Measurements from ENCODE around the gene TRAK1. TPM values are rescaled to one million over a fixed set of nuclear protein-coding genes. Genes with fewer than 3 reads are reported as not detected.

The TRAK1 gene
- total RNA-seq, 1 donor from 2014 or later = 53.8 TPM

GRCh38 chr3:42174679-42175385 is 83.7 kb downstream of the TRAK1 start:
- Mint-ChIP-seq H3K27ac (no peak overlapping the region), H3K4me3 (ENCODE audit: low read depth) (no peak overlapping the region), H3K4me1 (ENCODE audit: low read depth) (peaks cover 11% of the 10 kb centered on the region), H3K27me3 (no peaks in the 10 kb centered on the region), H3K9me3 (ENCODE audit: low read depth) (no peaks in the 10 kb centered on the region), H3K36me3 (ENCODE audit: insufficient read depth) (peaks cover 4% of the 10 kb centered on the region)
- no peak for DNase-seq (ENCODE audit: low spot score, unreplicated experiment)
- TF ChIP-seq, protein P1, sequence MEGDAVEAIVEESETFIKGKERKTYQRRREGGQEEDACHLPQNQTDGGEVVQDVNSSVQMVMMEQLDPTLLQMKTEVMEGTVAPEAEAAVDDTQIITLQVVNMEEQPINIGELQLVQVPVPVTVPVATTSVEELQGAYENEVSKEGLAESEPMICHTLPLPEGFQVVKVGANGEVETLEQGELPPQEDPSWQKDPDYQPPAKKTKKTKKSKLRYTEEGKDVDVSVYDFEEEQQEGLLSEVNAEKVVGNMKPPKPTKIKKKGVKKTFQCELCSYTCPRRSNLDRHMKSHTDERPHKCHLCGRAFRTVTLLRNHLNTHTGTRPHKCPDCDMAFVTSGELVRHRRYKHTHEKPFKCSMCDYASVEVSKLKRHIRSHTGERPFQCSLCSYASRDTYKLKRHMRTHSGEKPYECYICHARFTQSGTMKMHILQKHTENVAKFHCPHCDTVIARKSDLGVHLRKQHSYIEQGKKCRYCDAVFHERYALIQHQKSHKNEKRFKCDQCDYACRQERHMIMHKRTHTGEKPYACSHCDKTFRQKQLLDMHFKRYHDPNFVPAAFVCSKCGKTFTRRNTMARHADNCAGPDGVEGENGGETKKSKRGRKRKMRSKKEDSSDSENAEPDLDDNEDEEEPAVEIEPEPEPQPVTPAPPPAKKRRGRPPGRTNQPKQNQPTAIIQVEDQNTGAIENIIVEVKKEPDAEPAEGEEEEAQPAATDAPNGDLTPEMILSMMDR (IDR thresholded peaks at IDR 0.05; ENCODE audit: unreplicated experiment) = no peak

- TF ChIP-seq, protein P1 (IDR thresholded peaks at IDR 0.05; ENCODE audit: unreplicated experiment) = no peak
- H3K4me3 Mint-ChIP-seq (ENCODE audit: low read depth) = no peak overlapping the region
- no peaks in the 10 kb centered on the region for H3K9me3 Mint-ChIP-seq (ENCODE audit: low read depth)
- no peaks in the 10 kb centered on the region for H3K27me3 Mint-ChIP-seq
- DNase-seq (ENCODE audit: low spot score, unreplicated experiment) = no peak
- peaks cover 4% of the 10 kb centered on the region for H3K36me3 Mint-ChIP-seq (ENCODE audit: insufficient read depth)
- no peak overlapping the region for H3K27ac Mint-ChIP-seq
- H3K4me1 Mint-ChIP-seq (ENCODE audit: low read depth) = peaks cover 14% of the 10 kb centered on the region
Observed at GRCh38 chr3:42175386-42176240, 84.5 kb downstream of the TRAK1 start.

DNA sequence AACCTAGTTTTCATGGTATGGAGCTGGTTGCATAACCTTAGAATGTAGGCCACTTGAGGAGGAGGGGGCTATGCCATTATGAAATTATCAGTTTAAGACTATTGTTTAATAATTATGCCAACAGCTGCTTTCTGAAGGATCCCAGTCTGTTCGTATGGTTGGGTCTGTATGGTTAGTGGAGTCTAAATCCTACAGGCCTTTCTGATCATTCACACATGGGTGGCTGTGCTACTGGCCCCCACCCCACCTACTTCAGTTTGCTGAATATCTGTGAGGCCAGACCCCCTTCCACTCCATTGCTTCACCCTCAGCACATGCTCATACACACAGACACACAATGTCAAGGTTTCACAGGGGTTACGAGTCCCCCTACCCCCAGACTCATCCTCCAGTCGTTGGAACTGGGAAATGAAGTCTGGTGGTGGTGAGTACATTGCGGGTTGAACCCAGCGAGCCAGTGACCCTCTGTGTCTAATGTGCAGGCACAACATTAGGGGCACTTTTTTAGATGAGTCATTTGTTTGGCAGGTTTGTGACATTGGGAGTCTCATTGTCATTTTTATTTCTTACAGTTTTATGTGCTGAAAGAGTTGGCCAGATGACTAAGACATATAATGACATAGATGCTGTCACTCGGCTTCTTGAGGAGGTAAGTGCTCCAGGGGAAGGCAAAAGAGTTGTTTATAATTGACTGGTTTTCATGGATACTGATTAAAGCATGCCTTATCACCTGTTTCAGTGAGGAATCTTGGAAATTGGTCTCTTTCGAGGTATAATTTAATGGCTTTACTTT is 85.3 kb downstream of the TRAK1 start:
- TF ChIP-seq, protein P1 (IDR thresholded peaks at IDR 0.05; ENCODE audit: unreplicated experiment) = no peak
- peaks cover 20% of the 10 kb centered on the region for H3K4me1 Mint-ChIP-seq (ENCODE audit: low read depth)
- peaks cover 4% of the 10 kb centered on the region for H3K36me3 Mint-ChIP-seq (ENCODE audit: insufficient read depth)
- H3K27me3 Mint-ChIP-seq = no peaks in the 10 kb centered on the region
- H3K4me3 Mint-ChIP-seq (ENCODE audit: low read depth) = no peak overlapping the region
- peak overlapping the region; percentile 69 for H3K27ac Mint-ChIP-seq
- no peaks in the 10 kb centered on the region for H3K9me3 Mint-ChIP-seq (ENCODE audit: low read depth)
- no peak for DNase-seq (ENCODE audit: low spot score, unreplicated experiment)

- Mint-ChIP-seq H3K36me3 (ENCODE audit: insufficient read depth) (peaks cover 4% of the 10 kb centered on the region), H3K27me3 (no peaks in the 10 kb centered on the region), H3K4me1 (ENCODE audit: low read depth) (peaks cover 20% of the 10 kb centered on the region), H3K9me3 (ENCODE audit: low read depth) (no peaks in the 10 kb centered on the region), H3K27ac (no peak overlapping the region), H3K4me3 (ENCODE audit: low read depth) (no peak overlapping the region)
- DNase-seq (ENCODE audit: low spot score, unreplicated experiment) = no peak
- TF ChIP-seq, protein P1 (IDR thresholded peaks at IDR 0.05; ENCODE audit: unreplicated experiment) = no peak
Observed at GRCh38 chr3:42177068-42177800, 86.1 kb downstream of the TRAK1 start.
